K562 (cell line): ENCODE data around the gene CSMD2.

Experiments used
- EP300 ChIP-seq: IDR thresholded peaks from 2 replicates; pipeline ENCODE4 v1.6.1; 2012; ENCODE audit warnings: low read length, improper control_type of control experiment
- NFRKB ChIP-seq: fragments of 450-650 bp; IDR thresholded peaks from 2 replicates; pipeline ENCODE4 v1.6.1; 2016; ENCODE audit warnings: low read depth
- PHTF2 ChIP-seq: fragments of 250-450 bp; sonication (Bioruptor Pico); IDR thresholded peaks from 2 replicates; pipeline ENCODE4 v1.5.0; 2021; ENCODE audit warnings: mild to moderate bottlenecking
- POLR2AphosphoS5 ChIP-seq: IDR thresholded peaks from 2 replicates; pipeline ENCODE4 v1.6.1; 2011; ENCODE audit warnings: mild to moderate bottlenecking, low read depth, low read length, moderate library complexity; ENCODE audit not compliant: control insufficient read depth, insufficient read depth
- PRDM10 ChIP-seq: fragments of 450-650 bp; IDR thresholded peaks from 2 replicates; pipeline ENCODE4 v1.6.1; 2018; ENCODE audit not compliant: partially characterized antibody
- RCOR1 ChIP-seq, 2 experiments: IDR thresholded peaks; 2 replicates each; pipeline ENCODE4 v1.6.1; 2012; ENCODE audit warnings: low read depth in 2 of 2, low read length in 2 of 2, borderline replicate concordance in 1 of 2, improper control_type of control experiment in 1 of 2
- TEAD4 ChIP-seq, 2 experiments: sonication (generic) in 1 of 2; formaldehyde crosslinking in 1 of 2; IDR thresholded peaks; 2 replicates each; pipeline versions ENCODE4 v1.6.1 to v1.8.0; 2012 to 2022; ENCODE audit warnings: borderline replicate concordance in 1 of 2, inconsistent platforms in 1 of 2, low read length in 1 of 2, mild to moderate bottlenecking in 1 of 2, missing genetic modification reagents in 1 of 2
- UBTF ChIP-seq, 2 experiments: IDR thresholded peaks; 2 replicates each; pipeline ENCODE4 v1.6.1; 2012; ENCODE audit warnings: improper control_type of control experiment in 2 of 2, low read depth in 2 of 2, low read length in 2 of 2, borderline replicate concordance in 1 of 2
- ZNF217 ChIP-seq: sonication (generic); formaldehyde crosslinking; IDR thresholded peaks from 2 replicates; pipeline ENCODE4 v1.8.0; 2022; ENCODE audit warnings: mild to moderate bottlenecking, missing genetic modification reagents
- ZNF699 ChIP-seq: fragments of 250-450 bp; sonication (Bioruptor Pico); IDR thresholded peaks from 2 replicates; pipeline ENCODE4 v1.8.0; 2021; ENCODE audit warnings: mild to moderate bottlenecking, moderate library complexity; ENCODE audit not compliant: insufficient replicate concordance
- TF ChIP-seq, protein P1 (sequence below), 3 experiments: IDR thresholded peaks in 2 of 3; conservative IDR thresholded peaks in 1 of 3; 2 replicates each; pipeline ENCODE4 v1.5.1; 2011 to 2012; ENCODE audit warnings: low read length in 3 of 3, mild to moderate bottlenecking in 3 of 3, control low read depth in 2 of 3, improper control_type of control experiment in 1 of 3, inconsistent platforms in 1 of 3, low read depth in 1 of 3, mixed read lengths in 1 of 3, moderate library complexity in 1 of 3; ENCODE audit not compliant: insufficient read depth in 2 of 3
- TF ChIP-seq, protein P2 (sequence below): fragments of 450-650 bp; formaldehyde crosslinking; conservative IDR thresholded peaks from 2 replicates; pipeline ENCODE4 v1.4.0; 2022; ENCODE audit warnings: mild to moderate bottlenecking, missing genetic modification characterization

DNA sequence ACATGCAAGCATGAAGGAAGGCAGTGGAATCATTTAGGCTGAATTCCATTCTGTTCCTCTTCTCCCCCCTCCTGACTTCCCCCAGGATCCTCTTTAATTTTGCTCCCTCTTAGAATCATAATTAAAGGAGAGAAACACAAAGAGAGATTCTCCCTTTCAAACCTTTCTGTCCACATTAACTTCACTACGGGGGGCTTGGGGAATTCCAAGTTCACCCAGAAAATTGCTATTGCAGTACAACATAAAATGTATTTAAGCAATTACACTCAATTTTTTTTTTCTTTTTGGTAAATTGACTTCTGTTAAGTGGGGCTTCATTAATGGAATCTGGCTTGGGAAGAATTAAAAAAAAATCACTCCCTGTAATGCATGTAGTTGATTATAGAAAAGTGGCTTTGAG is 314.5 kb downstream of the CSMD2 start:
- TF ChIP-seq, protein P1, sequence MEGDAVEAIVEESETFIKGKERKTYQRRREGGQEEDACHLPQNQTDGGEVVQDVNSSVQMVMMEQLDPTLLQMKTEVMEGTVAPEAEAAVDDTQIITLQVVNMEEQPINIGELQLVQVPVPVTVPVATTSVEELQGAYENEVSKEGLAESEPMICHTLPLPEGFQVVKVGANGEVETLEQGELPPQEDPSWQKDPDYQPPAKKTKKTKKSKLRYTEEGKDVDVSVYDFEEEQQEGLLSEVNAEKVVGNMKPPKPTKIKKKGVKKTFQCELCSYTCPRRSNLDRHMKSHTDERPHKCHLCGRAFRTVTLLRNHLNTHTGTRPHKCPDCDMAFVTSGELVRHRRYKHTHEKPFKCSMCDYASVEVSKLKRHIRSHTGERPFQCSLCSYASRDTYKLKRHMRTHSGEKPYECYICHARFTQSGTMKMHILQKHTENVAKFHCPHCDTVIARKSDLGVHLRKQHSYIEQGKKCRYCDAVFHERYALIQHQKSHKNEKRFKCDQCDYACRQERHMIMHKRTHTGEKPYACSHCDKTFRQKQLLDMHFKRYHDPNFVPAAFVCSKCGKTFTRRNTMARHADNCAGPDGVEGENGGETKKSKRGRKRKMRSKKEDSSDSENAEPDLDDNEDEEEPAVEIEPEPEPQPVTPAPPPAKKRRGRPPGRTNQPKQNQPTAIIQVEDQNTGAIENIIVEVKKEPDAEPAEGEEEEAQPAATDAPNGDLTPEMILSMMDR (IDR thresholded peaks at IDR 0.05 in 2 of 3, conservative IDR thresholded peaks at IDR 0.05 in 1 of 3; ENCODE audit: insufficient read depth in 2 of 3, low read depth in 1 of 3, low read length in 3 of 3): no peak
- no peak for TF ChIP-seq EP300
- TF ChIP-seq POLR2AphosphoS5: no peak
- TF ChIP-seq NFRKB: no peak
- TF ChIP-seq ZNF699 (CRISPR knock-in tag): no peak
- TF ChIP-seq RCOR1 (IDR thresholded peaks at IDR 0.05; ENCODE audit: borderline replicate concordance in 1 of 2, low read depth in 2 of 2, low read length in 2 of 2): no peak
- TF ChIP-seq ZNF217 (CRISPR knock-in tag): no peak
- TF ChIP-seq PHTF2 (CRISPR knock-in tag): no peak
- no peak for TF ChIP-seq PRDM10
- TF ChIP-seq UBTF (IDR thresholded peaks at IDR 0.05; ENCODE audit: borderline replicate concordance in 1 of 2, low read depth in 2 of 2, low read length in 2 of 2): no peak
- TF ChIP-seq, protein P2, sequence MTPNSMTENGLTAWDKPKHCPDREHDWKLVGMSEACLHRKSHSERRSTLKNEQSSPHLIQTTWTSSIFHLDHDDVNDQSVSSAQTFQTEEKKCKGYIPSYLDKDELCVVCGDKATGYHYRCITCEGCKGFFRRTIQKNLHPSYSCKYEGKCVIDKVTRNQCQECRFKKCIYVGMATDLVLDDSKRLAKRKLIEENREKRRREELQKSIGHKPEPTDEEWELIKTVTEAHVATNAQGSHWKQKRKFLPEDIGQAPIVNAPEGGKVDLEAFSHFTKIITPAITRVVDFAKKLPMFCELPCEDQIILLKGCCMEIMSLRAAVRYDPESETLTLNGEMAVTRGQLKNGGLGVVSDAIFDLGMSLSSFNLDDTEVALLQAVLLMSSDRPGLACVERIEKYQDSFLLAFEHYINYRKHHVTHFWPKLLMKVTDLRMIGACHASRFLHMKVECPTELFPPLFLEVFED (CRISPR knock-in tag): no peak
- no peak for TF ChIP-seq TEAD4 (IDR thresholded peaks at IDR 0.05; ENCODE audit: low read length)
- TF ChIP-seq TEAD4 (CRISPR knock-in tag; IDR thresholded peaks at IDR 0.05; ENCODE audit: borderline replicate concordance): no peak
